Activated CD4-positive, CD25-positive, alpha-beta regulatory T cell treated with anti-CD3 and anti-CD28 coated beads, Interleukin-2, amount 50 U/mL, for 16 hours (primary cell): ENCODE results near the gene SPINT2.
A peak's percentile ranks its signal among the peaks of the same experiment; 100 is the strongest.

Source experiments
- DNase-seq: peaks from one replicate; pipeline ENCODE4 v3.0.0-alpha.2; 2020; ENCODE audit warnings: low read depth, low spot score

The SPINT2 gene

GRCh38 chr19:38294090-38294489, 29.7 kb downstream of the SPINT2 start:
- DNase-seq: no peak

GRCh38 chr19:38298821-38299680, 34.7 kb downstream of the SPINT2 start:
- no peak for DNase-seq

GRCh38 chr19:38303517-38304351, 39.4 kb downstream of the SPINT2 start, which contains the start of gene C19orf33:
Gene C19orf33, plus strand, starts transcription at chr19:38304251. Its CDS starts 11 bp downstream, at chr19:38304262.
- no peak for DNase-seq

GRCh38 chr19:38304352-38304865, 40.0 kb downstream of the SPINT2 start:
- no peak for DNase-seq

- DNase-seq: no peak
Observed at GRCh38 chr19:38304866-38305429, 40.6 kb downstream of the SPINT2 start.

- no peak for DNase-seq
Observed at GRCh38 chr19:38306236-38306635, 41.9 kb downstream of the SPINT2 start.

GRCh38 chr19:38307076-38307475, 42.7 kb downstream of the SPINT2 start:
- no peak for DNase-seq

GRCh38 chr19:38307597-38307996, 43.2 kb downstream of the SPINT2 start:
- DNase-seq: no peak

GRCh38 chr19:38308006-38308766, 43.8 kb downstream of the SPINT2 start:
- DNase-seq: no peak

GRCh38 chr19:38308926-38309614, 44.7 kb downstream of the SPINT2 start:
- DNase-seq: no peak

GRCh38 chr19:38309615-38310278, 45.4 kb downstream of the SPINT2 start:
- DNase-seq: no peak

GRCh38 chr19:38310279-38310670, 45.9 kb downstream of the SPINT2 start:
- DNase-seq: no peak

GRCh38 chr19:38310986-38311385, 46.6 kb downstream of the SPINT2 start:
- no peak for DNase-seq

- DNase-seq: peak; percentile 92
Observed at GRCh38 chr19:38315657-38316476, 51.5 kb downstream of the SPINT2 start, which contains the start of gene YIF1B. Gene YIF1B, minus strand, starts transcription at chr19:38315947. Its CDS starts 30 bp downstream, at chr19:38315917.

- DNase-seq: no peak
Observed at GRCh38 chr19:38316477-38317067, 52.2 kb downstream of the SPINT2 start.

- DNase-seq: no peak
Observed at GRCh38 chr19:38317104-38317612, 52.8 kb downstream of the SPINT2 start.

GRCh38 chr19:38318660-38319059, 54.3 kb downstream of the SPINT2 start:
- no peak for DNase-seq
